ENCODE results near the gene USP49.
"Not testable (repeated sequence)": the region's sequence is repeated elsewhere in the genome, so short reads cannot be mapped to it uniquely, and the experiment has no call there.

The USP49 gene

DNA sequence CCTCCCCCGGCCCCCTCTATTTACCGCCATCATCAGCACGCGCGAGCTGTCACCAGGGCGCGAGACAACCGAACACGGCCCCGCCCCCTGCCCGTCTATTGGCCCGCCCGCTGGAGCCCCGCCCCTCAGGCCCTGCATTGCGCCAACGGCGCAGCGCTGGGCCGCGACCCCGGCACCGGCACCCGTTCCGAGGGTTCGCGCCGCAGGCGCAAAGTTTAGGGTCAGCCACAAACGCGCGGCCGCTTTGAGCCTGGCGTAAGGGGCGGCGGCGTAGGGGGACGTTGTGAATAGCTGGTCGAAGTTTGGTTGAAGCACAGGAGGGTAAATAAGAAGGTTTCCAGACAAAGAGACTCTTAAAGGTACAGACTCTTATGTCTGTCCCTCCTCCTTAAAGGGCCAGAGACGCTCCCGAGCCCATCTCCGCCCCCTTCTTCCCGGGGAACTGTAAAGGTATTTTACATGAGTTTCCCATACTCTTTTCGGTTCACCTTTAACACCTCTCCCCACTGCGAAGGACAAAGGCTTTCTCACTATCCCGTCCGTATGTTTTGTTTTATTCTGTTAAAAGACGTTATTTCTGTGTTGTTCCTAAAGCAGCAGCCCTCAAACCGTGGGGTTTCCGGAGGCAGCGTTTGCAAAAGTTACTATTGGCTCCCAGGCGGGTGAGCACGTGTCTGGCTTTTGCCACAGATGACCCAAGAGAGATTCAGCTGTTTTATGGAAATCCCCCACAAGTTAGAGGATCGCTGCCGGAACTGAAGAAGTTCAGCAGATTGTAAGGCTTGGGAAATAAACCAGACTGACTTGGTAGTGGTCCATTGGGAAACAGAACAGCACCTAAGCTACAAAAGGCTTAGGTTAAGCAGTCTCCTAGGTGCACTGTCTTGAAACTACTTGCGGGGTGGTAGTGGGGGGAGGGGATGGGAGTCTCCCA lies at the start of gene USP49:
USP49 (minus strand) TSS at position 76 of the 934 bp plus-strand sequence. CDS start 88,392 bp downstream, outside the sequence.
- peak; percentile 94 for DNase-seq

DNA sequence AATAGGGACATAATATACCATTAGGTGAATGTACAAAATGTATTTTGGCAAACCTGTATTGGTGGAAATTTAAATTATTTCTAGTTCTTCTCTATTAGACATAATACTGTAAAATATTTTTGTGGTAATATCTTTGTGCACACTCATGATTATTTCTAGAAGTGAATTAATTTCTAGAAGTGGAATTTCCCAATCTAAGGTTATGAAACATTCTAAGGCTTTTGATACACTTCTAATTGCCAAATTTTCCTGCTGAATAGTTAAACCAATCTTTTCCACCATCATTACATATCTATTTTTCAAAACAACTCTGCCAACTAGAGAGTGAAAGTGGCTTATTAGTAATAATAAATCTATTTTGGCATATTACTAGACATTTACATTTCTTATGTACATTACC lies 48.3 kb upstream of the USP49 start:
- no peak for DNase-seq

DNA sequence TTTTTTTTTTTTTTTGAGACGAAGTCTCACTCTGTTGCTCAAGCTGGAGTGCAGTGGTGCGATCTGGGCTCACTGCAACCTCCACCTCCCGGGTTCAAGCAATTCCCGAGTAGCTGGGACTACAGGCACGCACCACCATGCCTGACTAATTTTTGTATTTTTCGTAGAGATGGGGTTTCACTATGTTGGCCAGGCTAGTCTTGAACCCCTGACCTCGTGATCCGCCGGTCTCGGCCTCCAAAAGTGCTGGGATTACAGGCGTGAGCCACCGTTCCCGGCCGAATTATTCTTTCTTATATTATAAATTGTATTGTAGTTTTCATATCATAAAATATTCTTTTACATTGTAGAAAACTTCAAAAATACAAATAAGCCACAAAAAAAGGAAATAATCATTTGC lies 47.7 kb upstream of the USP49 start:
- DNase-seq: not testable (repeated sequence)

DNA sequence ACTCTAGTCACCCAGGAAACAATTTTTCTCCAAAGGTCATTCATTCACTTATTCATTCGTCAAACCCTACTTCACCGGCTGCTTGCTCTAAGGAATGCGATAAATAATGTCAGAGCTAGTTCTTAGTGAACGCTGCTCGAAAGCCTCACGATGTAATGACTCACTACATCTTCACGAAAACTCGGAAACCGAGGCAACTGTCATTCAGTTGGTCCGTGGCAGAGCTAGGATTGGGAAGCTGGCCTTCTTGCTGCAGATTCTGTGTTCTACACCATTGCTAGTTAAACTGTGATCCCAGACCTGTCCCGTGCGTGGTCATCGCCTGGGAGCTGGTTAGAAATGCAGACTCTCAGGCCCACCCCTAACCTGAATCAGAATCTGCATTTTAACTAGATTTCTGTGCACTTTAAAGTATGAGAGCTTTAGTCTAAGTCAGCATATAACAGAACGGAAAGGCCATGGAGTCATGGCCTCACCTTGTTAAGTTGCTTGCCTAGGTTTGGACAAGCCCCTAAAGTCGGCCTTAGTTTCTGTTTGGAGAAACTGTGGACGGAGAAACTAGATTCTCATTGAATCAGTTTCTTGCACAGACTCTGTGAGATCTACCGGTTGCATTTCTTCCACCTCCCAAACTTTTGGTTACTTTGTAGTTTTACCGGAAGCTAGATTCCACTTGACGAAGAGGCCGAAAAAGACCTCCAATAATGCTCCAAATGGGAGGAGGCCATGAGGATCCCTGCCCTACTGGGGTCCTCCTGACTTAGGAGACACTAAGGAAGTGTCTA lies 47.1 kb upstream of the USP49 start:
- DNase-seq: no peak

DNA sequence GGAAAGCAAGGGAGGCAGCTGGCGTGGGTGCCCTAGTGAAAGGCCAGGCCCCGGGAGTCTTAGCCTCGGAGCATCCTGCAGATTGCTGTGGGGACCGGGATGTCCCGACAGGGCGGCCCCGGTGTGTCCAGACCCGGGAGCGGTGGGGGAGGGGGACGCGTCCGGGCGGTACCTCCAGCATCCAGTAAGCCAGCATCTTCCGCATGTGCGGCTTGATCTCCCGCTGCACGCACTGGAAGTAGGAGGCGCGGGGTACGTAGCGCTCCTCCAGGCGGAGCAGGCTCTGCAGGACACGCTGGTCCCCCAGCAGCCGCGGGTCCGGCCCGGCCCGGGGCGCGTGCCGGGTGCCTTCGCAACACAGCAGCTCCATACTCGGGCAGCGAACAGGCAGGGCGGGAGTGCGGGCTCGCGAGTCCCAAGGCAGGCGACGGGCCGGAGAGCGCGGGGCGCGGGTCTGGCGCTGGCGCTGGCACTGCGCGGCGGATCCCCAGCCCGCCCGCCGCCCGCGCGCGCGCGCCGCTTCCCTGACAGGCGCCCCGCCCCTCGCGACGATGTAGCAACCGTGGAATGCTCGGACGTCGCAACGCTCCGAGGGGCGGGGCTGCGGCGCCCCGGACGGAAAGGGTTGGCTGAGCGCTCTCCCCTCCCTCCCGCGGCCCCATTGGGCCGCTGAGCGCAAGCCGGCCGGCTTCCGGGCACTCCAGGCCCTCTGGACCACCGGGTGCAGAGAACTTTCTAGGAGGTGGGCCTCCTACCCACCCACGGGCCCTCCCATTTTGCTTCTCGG lies 46.3 kb upstream of the USP49 start, which contains the start of gene CCND3:
CCND3 (minus strand) TSS at position 529 of the 787 bp plus-strand sequence; CDS start at position 370, 159 bp downstream.
- DNase-seq: peak; percentile 82

DNA sequence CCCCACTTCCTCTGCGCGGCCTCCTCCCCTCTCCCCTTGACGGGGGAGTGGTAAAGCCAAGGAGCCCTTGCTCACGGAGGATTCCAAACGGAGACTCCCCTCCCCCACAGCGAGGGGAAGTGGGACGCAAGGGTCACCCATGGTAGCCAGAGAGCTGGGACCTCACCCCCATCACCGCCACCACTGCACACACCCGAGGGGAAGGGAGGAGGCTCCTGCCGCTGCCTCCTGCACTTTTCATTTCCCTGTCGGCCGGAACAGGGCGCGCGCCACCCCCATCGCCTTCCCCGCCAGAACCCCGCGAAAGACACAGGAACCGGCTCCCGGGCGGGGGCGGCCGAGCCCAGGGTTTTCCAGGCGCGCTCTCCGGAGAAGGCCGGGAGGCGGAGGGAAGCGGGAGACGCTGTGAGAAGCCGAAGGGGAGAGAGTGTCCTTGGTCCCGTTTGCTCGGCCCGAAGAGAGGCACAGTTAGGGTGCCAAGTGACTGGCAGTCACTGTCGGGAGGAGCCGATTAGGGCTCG lies 45.6 kb upstream of the USP49 start:
- DNase-seq: peak; percentile 27

DNA sequence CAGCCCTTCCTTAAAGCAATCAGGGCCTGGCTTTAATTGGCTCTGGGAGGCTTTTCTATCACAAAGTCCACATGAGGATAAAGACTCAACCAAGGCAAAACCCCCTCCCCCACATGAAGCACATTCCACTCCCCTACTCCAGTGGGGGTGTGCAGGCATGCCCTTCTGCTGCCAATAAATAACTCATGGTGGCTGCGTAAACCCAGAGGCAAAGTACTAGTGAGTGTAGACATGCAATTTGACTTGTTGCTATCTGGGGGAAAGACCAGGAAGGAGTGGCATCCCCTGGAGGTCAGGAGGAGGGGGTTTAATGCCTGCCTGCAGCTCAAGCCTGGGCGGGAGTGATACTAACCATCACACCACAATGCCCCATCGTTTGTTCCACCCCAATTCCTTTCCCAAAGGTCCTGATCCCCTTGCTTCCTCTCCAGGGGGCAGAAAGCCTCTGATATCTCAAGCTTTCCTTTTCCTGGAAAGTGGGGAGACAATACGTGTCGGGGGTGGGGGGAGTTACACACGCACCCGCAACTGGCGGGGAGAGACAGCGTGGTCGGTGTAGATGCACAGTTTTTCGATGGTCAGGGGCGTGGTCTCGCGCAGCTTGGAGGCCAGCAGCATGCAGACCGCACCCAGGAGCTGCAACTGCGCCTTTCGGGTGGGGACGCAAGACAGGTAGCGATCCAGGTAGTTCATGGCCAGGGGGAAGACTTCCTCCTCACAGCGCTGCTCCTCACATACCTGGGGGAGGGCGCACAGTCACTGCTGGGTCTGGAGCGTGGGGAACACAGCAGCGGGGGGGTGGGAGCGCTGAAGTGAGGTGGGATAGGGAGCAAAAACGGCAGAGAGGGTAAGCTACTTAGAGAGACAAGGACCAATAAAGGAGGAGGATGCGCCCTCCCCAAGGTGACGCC lies 44.9 kb upstream of the USP49 start:
- no peak for DNase-seq

DNA sequence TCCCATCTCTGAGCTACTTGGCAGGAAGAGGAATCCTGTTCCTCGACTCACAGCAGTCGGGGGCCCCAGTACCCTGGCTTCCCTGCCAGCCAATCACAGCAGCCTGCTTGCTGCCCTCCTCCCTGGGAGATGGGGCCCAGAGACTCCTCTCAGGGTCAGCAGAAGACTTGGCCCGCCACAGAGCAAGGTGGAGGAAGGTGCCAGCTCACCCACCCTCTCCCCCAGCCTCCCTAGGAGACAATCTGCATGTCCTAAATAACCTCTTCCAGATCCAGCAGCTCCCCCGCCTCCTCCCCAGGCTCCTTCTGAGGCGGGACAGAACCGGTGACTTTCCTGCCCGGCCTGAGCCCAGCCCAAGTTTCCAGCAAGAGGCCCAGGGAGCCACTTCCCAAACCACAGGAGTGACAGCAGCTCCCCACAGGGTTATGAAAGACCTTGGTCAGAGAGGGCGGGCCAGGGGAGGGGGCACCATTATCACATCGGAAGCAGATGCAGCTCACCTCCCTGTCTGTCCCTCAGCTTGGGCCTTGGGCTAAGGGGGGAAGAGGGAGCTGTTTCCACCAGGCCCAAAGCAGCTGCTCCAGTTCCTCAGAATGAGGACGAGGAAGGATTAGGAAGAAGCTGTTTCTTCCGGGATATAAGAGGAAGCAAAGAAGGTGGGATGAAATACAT lies 44.1 kb upstream of the USP49 start:
- no peak for DNase-seq

DNA sequence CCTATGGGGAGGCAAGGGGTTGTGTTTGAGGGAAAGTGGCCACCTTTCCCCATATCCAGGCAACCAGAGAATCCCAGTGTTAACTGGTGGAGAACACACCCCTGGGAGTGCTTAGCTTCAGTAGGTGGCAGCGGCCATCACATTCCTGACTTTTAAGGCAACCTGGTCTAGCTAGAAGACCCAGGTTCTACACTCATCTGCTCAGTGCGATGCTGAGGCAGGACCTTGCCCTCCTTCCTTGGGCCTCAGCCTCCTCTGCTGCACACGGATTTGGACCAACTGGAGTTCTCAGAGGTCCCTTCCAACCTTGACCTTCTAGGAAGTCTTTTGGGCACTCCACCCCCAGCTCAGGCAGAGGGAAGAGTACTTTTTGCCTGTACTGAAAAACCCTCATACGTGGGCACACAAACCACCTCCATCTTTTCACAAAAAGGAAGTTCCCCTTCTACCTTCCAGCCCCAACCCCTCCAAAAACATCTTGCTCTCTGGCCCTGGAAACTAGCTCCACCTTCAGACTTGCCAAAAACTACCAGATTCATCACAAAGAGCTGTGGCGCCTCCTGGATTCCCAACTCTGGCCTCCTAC lies 43.5 kb upstream of the USP49 start:
- DNase-seq: no peak

DNA sequence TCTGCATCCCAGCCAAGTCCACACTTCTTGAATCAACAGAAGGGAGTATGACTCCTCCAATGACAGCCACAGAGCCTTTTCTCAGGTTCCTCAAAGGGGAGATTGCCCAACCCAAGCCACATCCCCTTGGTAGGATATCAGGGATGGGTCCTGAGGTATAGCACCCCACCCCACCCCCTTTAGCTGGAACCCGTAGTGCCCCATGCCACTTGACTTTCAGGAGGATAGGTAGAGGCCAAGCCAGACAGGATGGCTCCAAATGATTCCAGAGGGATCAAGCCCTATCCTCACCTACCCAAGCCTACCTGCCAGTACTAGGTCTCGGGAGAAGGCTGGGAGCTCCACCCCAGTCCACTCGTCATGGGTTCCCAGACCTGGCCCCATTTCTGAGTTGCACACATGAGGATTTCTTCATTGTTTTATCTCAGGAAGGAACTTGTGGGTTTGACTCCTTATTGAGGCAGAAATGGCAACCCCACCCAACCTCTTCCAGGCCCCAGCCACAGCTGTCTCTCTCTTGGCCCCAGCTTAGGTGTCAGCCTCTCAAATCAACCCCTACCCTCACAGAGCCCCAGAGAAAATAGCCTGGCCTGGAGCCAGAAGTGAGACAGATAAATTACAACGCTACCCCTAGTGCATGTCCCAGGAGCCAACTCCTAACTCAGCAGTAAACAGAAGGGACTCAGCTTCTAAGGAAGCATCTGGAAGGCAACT lies 42.8 kb upstream of the USP49 start:
- DNase-seq: peak; percentile 3

DNA sequence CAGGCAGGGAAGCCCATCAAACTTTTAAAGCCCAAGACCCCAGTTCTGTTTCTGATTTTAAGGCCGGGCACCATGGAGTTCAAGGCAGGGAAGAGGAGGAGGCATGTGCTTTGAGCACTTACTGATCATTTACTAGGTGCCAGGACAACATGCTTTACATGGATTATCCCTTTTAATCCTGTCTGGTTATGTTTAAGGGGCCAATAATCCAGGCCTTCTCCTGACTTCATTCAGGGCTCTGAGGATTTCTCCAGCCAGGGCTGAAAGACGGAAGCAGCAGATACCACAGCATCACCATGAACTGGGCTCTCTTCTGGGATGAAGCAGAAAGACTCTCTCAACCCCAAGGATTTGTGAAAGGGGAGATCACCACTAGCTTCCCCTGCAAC lies 42.3 kb upstream of the USP49 start:
- DNase-seq: no peak

DNA sequence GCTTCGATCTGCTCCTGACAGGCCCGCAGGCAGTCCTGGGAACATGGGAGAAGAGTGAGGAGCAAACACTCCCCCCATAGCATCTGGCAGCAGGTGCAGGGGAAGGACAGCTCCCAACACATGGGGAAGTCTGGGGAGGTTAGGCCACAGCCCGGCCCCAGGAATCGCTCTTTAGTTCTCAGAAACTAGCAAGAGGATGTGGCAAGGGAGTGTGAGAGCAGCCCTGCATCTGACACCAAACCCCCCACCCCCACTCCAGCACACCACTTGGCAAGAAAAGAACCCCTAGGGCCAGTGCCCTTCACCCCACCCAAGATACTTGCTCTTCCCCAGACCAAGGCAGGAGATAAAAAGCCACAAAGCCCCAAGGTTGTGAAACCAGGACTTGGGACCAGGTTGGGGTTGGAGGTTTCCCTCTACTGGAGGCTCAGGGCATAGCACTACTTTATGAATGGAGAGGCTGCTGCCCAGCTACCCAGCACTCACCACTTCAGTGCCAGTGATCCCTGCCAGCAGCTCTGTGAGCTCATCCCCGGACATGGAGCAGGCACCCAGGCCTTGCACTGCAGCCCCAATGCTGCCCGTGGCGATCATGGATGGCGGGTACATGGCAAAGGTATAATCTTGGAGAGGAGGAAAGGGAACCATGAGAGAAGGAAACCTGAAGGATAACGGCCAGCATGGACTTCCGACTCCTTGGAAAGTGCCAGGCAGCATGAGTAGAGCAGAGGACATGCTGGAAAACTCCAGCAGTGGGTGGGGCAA lies 41.1 kb upstream of the USP49 start:
- peak; percentile 17 for DNase-seq

DNA sequence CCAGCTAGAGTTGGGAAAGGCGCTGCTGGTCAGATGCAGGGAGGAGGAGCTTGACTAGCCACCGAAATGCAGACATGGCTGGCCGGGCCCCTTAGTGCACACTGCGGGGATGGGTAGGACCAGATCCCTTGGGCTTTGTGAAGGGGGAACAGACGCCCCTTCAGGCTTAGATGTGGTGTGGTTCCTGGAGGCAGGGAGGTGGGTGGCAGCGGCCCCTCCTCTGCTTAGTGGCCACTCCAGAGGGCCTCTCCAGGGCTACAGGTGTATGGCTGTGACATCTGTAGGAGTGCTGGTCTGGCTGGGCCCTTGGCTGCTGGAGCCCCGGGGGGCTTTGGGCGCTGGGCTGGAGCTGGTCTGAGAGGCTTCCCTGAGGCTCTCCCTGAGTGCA lies 40.5 kb upstream of the USP49 start:
- no peak for DNase-seq

DNA sequence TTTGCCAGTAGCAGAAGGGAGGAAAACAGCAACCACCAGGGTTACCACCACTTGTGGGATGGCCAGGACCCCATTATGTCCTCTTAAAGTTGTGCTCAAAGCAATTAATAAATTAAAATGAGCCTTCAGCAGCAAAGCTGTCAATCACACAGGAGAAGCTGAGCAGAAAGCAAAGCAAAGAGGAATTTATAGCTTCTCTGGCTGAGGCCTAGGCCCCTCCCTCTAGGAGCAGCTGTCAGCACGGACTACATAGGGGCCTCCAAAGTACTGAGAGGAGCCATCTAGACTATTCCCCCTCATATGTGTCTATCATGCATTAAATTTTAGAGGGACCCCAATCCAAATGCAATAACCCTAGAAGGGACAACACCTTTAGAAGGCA lies 40.0 kb upstream of the USP49 start:
- DNase-seq: no peak

DNA sequence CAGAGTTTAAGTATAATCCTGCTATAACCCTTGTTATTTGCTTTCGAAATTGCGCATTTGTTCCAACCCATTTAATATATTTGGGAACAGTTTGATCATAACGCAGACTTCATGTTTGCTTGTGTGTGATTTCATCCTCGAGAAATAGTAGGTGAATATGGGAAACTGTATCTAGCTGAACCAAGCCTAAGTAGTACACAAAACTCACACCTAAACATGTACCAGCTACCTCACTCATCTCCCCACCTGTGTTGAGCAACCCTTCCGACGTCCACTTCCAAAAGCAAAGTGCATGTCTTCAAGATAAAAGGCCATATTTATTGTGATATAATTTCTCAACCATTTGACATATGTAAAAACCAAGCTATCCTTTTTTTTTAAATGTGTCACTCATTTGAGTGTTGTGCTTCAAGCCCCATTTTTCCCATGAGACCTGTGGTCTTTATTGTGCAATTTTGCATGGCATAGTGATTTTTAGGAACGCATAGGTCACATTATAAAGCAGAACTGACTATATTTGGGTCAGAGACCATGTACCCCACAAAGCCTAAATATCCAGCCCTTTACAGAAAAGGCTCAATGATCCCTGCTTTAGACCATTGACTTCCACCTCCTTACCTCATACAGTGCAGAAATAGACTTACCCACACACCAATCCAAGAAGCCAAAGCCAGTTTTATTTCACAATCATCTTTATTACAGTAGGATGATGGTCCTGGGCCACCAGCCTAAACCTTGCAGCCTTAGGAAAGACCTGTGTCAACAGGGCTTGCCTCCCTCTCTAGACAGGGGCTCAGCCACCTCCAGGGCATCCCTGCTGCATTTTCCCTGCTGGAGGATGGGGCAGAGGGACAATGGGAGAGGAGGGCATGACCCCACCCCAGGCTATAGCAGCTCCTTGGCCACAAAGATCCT lies 39.4 kb upstream of the USP49 start:
- no peak for DNase-seq

DNA sequence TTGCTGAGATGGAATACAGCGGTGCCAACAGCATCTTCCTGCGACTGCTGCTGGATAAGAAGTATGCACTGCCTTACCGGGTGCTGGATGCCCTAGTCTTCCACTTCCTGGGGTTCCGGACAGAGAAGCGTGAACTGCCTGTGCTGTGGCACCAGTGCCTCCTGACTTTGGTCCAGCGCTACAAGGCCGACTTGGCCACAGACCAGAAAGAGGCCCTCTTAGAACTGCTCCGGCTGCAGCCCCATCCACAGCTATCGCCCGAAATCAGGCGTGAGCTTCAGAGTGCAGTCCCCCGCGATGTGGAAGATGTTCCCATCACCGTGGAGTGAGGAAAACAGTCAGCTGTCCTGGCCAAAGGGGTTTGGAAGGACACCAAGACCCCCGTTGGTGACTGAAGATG lies 37.2 kb upstream of the USP49 start:
- no peak for DNase-seq

DNA sequence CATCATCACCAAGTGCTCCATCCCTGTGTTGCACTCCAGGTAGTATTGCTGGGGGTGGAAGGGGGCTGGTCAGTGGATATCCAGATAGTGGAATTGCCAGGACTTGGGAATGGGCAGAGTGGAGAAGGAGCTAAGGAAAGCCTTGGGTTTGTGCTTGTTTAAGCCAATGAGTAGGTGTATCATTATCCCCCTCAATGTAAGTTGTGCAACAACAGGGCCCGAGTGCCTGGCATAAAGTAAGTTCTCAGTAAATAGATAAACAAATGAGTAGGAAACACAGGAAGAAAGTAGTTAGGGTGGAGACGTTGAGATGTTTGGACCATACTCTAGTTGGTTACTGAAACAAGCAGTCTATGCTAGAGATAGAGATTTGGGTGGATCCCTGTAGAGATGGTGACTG lies 36.6 kb upstream of the USP49 start:
- no peak for DNase-seq

DNA sequence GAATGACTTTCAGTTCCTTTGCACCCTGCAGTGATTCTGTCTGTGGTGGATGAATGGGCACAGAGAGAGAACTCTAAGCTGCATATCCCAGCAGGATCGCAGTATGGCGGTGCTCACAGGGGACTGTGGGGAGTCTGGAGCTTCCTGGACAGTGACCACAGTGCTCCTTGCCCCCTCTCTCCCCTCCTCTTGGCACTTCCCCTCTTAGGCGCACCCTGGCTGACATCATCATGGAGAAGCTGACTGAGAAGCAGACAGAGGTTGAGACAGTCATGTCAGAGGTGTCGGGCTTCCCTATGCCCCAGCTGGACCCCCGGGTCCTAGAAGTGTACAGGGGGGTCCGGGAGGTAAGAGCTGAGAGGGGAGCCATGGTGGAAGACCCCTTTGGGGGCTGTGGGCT lies 34.7 kb upstream of the USP49 start:
- no peak for DNase-seq
